Measurements from ENCODE around the gene NAXD. TPM values are rescaled to one million over a fixed set of nuclear protein-coding genes. Genes with fewer than 3 reads are reported as not detected.

The NAXD gene
- total RNA-seq, 1 donor from 2014 or later: 28.7 TPM

DNA sequence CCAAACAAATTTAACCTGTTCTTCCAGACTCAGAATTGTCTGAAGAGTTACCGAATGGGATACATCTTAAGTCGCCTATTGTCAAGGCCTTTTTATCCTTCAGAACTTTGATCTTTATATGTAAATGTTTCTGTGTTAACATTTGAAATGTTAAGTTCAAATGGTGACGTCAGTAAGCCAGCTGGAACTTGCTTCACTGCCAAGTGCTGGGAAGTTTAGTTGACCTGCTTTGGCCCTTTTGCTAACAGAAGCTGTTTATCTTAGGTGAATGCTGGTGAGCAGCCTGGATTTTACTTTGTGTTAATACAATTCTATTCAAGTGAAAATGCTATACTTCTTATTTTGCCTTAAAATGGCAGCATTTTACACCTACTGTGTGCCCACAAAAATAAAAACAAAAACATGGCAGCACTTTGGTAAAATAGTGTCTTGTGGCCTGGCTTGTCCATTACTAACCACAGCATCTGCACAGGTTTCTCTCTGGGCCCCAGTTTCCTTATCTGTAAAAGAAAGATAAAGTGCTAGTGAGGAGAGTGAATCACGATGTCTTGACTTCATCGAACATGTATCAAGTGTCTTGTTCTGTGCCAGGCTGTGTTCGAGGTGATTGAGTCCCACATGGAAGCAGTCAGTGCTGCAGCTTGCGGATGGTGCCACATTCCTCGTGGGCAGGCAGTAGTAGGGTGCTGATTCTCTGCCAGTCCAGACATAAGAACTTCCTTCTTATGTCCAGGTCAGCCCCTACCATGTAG is 2.2 kb downstream of the NAXD start:
- TF ChIP-seq, protein P1, sequence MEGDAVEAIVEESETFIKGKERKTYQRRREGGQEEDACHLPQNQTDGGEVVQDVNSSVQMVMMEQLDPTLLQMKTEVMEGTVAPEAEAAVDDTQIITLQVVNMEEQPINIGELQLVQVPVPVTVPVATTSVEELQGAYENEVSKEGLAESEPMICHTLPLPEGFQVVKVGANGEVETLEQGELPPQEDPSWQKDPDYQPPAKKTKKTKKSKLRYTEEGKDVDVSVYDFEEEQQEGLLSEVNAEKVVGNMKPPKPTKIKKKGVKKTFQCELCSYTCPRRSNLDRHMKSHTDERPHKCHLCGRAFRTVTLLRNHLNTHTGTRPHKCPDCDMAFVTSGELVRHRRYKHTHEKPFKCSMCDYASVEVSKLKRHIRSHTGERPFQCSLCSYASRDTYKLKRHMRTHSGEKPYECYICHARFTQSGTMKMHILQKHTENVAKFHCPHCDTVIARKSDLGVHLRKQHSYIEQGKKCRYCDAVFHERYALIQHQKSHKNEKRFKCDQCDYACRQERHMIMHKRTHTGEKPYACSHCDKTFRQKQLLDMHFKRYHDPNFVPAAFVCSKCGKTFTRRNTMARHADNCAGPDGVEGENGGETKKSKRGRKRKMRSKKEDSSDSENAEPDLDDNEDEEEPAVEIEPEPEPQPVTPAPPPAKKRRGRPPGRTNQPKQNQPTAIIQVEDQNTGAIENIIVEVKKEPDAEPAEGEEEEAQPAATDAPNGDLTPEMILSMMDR (IDR thresholded peaks at IDR 0.05; ENCODE audit: unreplicated experiment): no peak
- no peak overlapping the region for H3K4me3 Mint-ChIP-seq (ENCODE audit: unreplicated experiment)
- DNase-seq (ENCODE audit: low spot score): no peak
- H3K27me3 Mint-ChIP-seq (ENCODE audit: unreplicated experiment): peaks cover 9% of the 10 kb centered on the region
- peaks cover 15% of the 10 kb centered on the region for H3K4me1 Mint-ChIP-seq (ENCODE audit: unreplicated experiment)
- H3K9me3 Mint-ChIP-seq (ENCODE audit: unreplicated experiment): no peaks in the 10 kb centered on the region
- H3K27ac Mint-ChIP-seq (ENCODE audit: unreplicated experiment): no peak overlapping the region
- no peaks in the 10 kb centered on the region for H3K36me3 Mint-ChIP-seq (ENCODE audit: low read depth, unreplicated experiment)

DNA sequence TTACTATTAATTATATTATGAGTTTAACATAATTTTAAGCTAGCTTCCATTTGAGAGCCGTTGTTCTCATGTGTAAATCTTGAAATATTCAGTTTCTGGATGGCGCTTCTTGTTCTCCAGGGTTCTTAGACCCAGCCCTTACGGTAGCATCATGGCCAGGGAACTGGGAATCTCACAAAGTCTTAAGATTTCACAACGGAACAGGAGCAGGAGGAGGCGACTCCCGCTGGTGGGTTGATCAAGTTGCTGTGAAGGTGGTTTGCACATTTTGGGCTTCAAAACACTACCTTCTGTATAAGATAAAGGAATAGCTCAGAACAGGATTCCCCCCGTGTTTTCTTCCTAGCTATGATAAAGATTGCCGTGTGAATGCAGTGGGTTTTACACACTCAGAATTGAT is 2.8 kb downstream of the NAXD start:
- peaks cover 9% of the 10 kb centered on the region for H3K27me3 Mint-ChIP-seq (ENCODE audit: unreplicated experiment)
- peaks cover 15% of the 10 kb centered on the region for H3K4me1 Mint-ChIP-seq (ENCODE audit: unreplicated experiment)
- no peak for DNase-seq (ENCODE audit: low spot score)
- H3K9me3 Mint-ChIP-seq (ENCODE audit: unreplicated experiment): no peaks in the 10 kb centered on the region
- H3K4me3 Mint-ChIP-seq (ENCODE audit: unreplicated experiment): no peak overlapping the region
- H3K27ac Mint-ChIP-seq (ENCODE audit: unreplicated experiment): no peak overlapping the region
- TF ChIP-seq, protein P1 (IDR thresholded peaks at IDR 0.05; ENCODE audit: unreplicated experiment): no peak
- peaks cover 5% of the 10 kb centered on the region for H3K36me3 Mint-ChIP-seq (ENCODE audit: low read depth, unreplicated experiment)

DNA sequence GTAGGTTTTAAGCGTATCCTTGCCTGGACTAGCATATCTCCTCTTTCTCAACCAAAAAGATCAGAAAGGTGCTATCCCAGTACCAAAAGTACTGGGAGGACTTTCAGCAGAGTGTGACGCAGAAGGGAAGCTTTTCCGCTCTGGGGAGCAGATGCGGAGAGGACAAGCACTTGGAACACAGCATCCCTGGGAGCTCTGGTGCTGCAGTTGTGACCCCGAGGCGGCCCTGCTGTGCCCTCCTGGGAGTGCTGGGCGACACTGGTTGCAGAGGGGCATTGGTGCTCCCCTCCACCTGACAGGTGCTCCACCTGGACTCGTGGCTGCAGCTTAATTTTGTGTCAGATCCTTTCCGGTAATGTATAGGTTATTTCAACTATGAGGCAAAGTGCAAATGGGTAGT is 3.4 kb downstream of the NAXD start:
- Mint-ChIP-seq H3K9me3 (ENCODE audit: unreplicated experiment) (no peaks in the 10 kb centered on the region), H3K4me1 (ENCODE audit: unreplicated experiment) (peaks cover 15% of the 10 kb centered on the region), H3K4me3 (ENCODE audit: unreplicated experiment) (no peak overlapping the region), H3K27me3 (ENCODE audit: unreplicated experiment) (peaks cover 9% of the 10 kb centered on the region), H3K27ac (ENCODE audit: unreplicated experiment) (no peak overlapping the region), H3K36me3 (ENCODE audit: low read depth, unreplicated experiment) (peaks cover 5% of the 10 kb centered on the region)
- DNase-seq (ENCODE audit: low spot score): no peak
- TF ChIP-seq, protein P1 (IDR thresholded peaks at IDR 0.05; ENCODE audit: unreplicated experiment): no peak

DNA sequence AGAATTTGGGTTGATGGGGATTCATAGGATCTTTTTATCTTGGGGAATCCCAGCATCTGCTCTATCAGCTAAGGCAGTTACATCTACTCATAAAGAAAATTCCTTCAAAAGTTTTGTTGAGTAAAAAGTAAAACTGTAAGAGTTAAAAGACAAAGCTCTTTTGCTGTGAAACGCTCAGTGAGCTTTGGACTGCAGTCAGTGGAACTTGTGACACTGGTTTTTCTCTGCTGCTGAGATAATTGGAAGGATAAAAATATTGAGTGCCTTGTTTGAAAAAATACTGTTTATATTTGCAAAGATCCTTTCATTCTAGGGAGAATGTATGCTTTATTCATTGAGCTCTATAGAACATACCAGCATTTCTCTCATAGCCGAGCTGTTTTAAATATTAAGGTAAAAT is 5.3 kb downstream of the NAXD start:
- peaks cover 6% of the 10 kb centered on the region for H3K27me3 Mint-ChIP-seq (ENCODE audit: unreplicated experiment)
- H3K27ac Mint-ChIP-seq (ENCODE audit: unreplicated experiment): no peak overlapping the region

More for the DNA sequence above, 5.3 kb downstream of the NAXD start:
- Mint-ChIP-seq H3K4me3 (ENCODE audit: unreplicated experiment) (no peak overlapping the region), H3K4me1 (ENCODE audit: unreplicated experiment) (peaks cover 10% of the 10 kb centered on the region), H3K36me3 (ENCODE audit: low read depth, unreplicated experiment) (peaks cover 5% of the 10 kb centered on the region), H3K9me3 (ENCODE audit: unreplicated experiment) (no peaks in the 10 kb centered on the region)
- DNase-seq (ENCODE audit: low spot score): no peak
- TF ChIP-seq, protein P1 (IDR thresholded peaks at IDR 0.05; ENCODE audit: unreplicated experiment): no peak
